ENCODE data around the gene ZSWIM8.

- TF ChIP-seq CTCF (IDR thresholded peaks at IDR 0.05), result no peak
- TF ChIP-seq POLR2A (IDR thresholded peaks at IDR 0.05), result no peak
Measured at GRCh38 chr10:73836427-73836980, 51.1 kb downstream of the ZSWIM8 start.
